ENCODE measurements around the gene CRYGC.

- TF ChIP-seq, protein P1, sequence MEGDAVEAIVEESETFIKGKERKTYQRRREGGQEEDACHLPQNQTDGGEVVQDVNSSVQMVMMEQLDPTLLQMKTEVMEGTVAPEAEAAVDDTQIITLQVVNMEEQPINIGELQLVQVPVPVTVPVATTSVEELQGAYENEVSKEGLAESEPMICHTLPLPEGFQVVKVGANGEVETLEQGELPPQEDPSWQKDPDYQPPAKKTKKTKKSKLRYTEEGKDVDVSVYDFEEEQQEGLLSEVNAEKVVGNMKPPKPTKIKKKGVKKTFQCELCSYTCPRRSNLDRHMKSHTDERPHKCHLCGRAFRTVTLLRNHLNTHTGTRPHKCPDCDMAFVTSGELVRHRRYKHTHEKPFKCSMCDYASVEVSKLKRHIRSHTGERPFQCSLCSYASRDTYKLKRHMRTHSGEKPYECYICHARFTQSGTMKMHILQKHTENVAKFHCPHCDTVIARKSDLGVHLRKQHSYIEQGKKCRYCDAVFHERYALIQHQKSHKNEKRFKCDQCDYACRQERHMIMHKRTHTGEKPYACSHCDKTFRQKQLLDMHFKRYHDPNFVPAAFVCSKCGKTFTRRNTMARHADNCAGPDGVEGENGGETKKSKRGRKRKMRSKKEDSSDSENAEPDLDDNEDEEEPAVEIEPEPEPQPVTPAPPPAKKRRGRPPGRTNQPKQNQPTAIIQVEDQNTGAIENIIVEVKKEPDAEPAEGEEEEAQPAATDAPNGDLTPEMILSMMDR (IDR thresholded peaks at IDR 0.05) = no peak
- no peak for TF ChIP-seq POLR2A (IDR thresholded peaks at IDR 0.05)
These were observed 1.5 kb downstream of the CRYGC start for GRCh38 chr2:208128136-208128535.

Measured in testis (tissue), 2 donors.